K562 (cell line): ENCODE data around the gene OR2B2. TPM values are rescaled to one million over a fixed set of nuclear protein-coding genes. Genes with fewer than 3 reads are reported as not detected.

ENCODE experiments used
- CC2D1A ChIP-seq: fragments of 450-650 bp; IDR thresholded peaks from 2 replicates; pipeline ENCODE4 v1.6.1; 2017; ENCODE audit warnings: mild to moderate bottlenecking
- GTF2A2 ChIP-seq: IDR thresholded peaks from 2 replicates; pipeline ENCODE4 v1.6.1; 2016; ENCODE audit warnings: mild to moderate bottlenecking, missing genetic modification characterization, missing compliant biosample characterization
- NBN ChIP-seq: fragments of 450-650 bp; IDR thresholded peaks from 2 replicates; pipeline ENCODE4 v1.6.1; 2016; ENCODE audit warnings: low read depth, mild to moderate bottlenecking
- NR1H2 ChIP-seq: sonication (generic); formaldehyde crosslinking; IDR thresholded peaks from 2 replicates; pipeline ENCODE4 v1.4.0; 2020; ENCODE audit warnings: mild to moderate bottlenecking, missing genetic modification reagents
- SIRT6 ChIP-seq: IDR thresholded peaks from one replicate; pipeline ENCODE4 v1.6.1; 2012; ENCODE audit warnings: low read depth, mild to moderate bottlenecking, control low read depth, inconsistent platforms, low read length, moderate library complexity
- ZNF239 ChIP-seq: fragments of 250-450 bp; sonication (Bioruptor Pico); IDR thresholded peaks from 2 replicates; pipeline ENCODE4 v1.4.0; 2020; ENCODE audit warnings: mild to moderate bottlenecking
- ZNF3 ChIP-seq: fragments of 250-450 bp; sonication (Bioruptor Pico); IDR thresholded peaks from 2 replicates; pipeline ENCODE4 v1.5.0; 2021; ENCODE audit warnings: mild to moderate bottlenecking, moderate library complexity
- polyA plus RNA-seq, 8 experiments: library from polyadenylated mRNA; depleted of rRNA in 4 of 8; stranded (reverse) in 5 of 8; unstranded in 3 of 8; fragments of >200 nt; fragmentation: Nextera tagmentation in 2 of 8; fragmentation: Illumina TruSeq in 1 of 8; extraction: Ambion mirVana in 2 of 8; extraction: Trizol in 1 of 8; gene quantifications; 2 replicates each; pipeline versions ENCODE4 v1.2.1 to v1.2.3, GENCODE V29; 2011 to 2014; ENCODE audit warnings: inconsistent platforms in 1 of 8, missing spikeins in 1 of 8
- total RNA-seq, 7 experiments: library from RNA; depleted of rRNA in 6 of 7; stranded (reverse); fragments of >200 nt in 6 of 7; fragmentation: Illumina TruSeq in 2 of 7; extraction: Trizol in 2 of 7; gene quantifications; 2 replicates each; pipeline versions ENCODE4 v1.2.1 to v1.2.3, GENCODE V29; 2011 to 2021; ENCODE audit warnings: low replicate concordance in 1 of 7
- TF ChIP-seq, protein P1 (sequence below), 2 experiments: fragments of 450-650 bp in 1 of 2; sonication (generic) in 1 of 2; formaldehyde crosslinking in 1 of 2; IDR thresholded peaks; 2 replicates each; pipeline versions ENCODE4 v1.7.1 to v1.9.0; 2016 to 2022; ENCODE audit warnings: inconsistent platforms in 1 of 2, mild to moderate bottlenecking in 1 of 2, missing genetic modification reagents in 1 of 2
- TF ChIP-seq, protein P2 (sequence below), 2 experiments: fragments of 450-650 bp; conservative IDR thresholded peaks; 2 replicates each; pipeline ENCODE4 v1.6.1; 2017; ENCODE audit warnings: mild to moderate bottlenecking in 2 of 2, moderate library complexity in 2 of 2
- TF ChIP-seq, protein P3 (sequence below): sonication (generic); formaldehyde crosslinking; IDR thresholded peaks from 2 replicates; pipeline ENCODE4 v1.8.0; 2022; ENCODE audit warnings: mild to moderate bottlenecking, missing genetic modification reagents

The OR2B2 gene
- total and polyA plus RNA-seq, 9 of the 15 experiments (the other 6 are each of a cell fraction or from before 2014, with no cell fraction given), result 0.24 TPM; not detected in 8

DNA sequence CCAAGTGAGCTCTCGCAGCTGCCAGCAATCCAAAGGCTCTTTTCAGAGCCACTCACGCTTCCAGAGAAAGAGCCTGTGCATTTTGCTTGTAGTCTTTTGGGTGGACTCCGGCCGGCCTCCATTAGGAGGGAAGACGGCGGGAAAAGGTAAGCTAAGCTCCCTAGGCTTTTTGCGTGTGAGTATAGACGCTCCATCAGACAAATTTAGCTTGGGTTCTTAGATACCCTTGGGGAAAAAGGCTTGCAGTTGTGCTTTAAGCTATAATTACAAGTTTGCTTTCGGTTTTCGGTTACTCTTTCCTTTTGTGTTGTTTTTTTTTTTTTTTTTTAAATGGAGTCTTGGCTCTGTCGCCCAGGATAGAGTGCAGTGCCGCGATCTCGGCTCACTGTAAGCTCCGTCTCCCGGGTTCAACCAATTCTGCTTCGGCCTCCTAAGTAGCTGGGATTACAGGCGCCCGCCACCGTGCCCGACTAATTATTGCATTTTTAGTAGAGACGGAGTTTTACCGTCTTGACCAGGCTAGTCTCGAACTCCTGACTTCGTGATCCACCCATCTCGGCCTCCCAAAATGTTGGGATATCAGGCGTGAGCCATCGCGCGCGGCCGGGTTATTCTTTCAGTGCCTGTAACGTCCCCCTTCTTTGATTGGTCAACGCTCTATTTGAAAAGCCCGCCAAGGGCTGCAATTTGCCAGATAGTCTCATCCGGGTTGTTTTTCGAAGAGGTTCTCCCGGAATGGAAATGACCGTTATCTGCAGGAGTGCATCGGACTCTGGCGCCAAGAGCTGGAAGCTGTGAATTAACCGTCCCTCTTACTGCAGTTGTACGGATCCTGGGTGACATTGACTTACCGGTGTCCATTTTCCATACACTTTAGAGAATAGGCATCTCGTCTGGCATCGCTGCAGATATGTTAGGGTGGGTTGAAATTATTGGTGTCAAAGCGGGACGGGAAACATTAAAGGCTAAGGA lies 18.1 kb downstream of the OR2B2 start (continued):
- TF ChIP-seq, protein P1, sequence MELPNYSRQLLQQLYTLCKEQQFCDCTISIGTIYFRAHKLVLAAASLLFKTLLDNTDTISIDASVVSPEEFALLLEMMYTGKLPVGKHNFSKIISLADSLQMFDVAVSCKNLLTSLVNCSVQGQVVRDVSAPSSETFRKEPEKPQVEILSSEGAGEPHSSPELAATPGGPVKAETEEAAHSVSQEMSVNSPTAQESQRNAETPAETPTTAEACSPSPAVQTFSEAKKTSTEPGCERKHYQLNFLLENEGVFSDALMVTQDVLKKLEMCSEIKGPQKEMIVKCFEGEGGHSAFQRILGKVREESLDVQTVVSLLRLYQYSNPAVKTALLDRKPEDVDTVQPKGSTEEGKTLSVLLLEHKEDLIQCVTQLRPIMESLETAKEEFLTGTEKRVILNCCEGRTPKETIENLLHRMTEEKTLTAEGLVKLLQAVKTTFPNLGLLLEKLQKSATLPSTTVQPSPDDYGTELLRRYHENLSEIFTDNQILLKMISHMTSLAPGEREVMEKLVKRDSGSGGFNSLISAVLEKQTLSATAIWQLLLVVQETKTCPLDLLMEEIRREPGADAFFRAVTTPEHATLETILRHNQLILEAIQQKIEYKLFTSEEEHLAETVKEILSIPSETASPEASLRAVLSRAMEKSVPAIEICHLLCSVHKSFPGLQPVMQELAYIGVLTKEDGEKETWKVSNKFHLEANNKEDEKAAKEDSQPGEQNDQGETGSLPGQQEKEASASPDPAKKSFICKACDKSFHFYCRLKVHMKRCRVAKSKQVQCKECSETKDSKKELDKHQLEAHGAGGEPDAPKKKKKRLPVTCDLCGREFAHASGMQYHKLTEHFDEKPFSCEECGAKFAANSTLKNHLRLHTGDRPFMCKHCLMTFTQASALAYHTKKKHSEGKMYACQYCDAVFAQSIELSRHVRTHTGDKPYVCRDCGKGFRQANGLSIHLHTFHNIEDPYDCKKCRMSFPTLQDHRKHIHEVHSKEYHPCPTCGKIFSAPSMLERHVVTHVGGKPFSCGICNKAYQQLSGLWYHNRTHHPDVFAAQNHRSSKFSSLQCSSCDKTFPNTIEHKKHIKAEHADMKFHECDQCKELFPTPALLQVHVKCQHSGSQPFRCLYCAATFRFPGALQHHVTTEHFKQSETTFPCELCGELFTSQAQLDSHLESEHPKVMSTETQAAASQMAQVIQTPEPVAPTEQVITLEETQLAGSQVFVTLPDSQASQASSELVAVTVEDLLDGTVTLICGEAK (IDR thresholded peaks at IDR 0.05), result 0 out of 2 replicates have a peak, but pooled peaks have one; percentile 8
- TF ChIP-seq, protein P1 (CRISPR knock-in tag; IDR thresholded peaks at IDR 0.05), result 0 out of 2 replicates have a peak, but pooled peaks have one; percentile 37
- TF ChIP-seq CC2D1A, result peak; percentile 95
- no peak for TF ChIP-seq ZNF3 (CRISPR knock-in tag)
- peak; percentile 49 for TF ChIP-seq SIRT6
- TF ChIP-seq NBN, result peak; percentile 81
- TF ChIP-seq NR1H2, result 0 out of 2 replicates have a peak, but pooled peaks have one; percentile 56
- TF ChIP-seq ZNF239 (CRISPR knock-in tag), result peak; percentile 37; the same call in 1 of the 2 replicates
- TF ChIP-seq, protein P2, sequence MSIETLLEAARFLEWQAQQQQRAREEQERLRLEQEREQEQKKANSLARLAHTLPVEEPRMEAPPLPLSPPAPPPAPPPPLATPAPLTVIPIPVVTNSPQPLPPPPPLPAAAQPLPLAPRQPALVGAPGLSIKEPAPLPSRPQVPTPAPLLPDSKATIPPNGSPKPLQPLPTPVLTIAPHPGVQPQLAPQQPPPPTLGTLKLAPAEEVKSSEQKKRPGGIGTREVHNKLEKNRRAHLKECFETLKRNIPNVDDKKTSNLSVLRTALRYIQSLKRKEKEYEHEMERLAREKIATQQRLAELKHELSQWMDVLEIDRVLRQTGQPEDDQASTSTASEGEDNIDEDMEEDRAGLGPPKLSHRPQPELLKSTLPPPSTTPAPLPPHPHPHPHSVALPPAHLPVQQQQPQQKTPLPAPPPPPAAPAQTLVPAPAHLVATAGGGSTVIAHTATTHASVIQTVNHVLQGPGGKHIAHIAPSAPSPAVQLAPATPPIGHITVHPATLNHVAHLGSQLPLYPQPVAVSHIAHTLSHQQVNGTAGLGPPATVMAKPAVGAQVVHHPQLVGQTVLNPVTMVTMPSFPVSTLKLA (conservative IDR thresholded peaks at IDR 0.05), result peak; percentile 33 to 82
- TF ChIP-seq, protein P3, sequence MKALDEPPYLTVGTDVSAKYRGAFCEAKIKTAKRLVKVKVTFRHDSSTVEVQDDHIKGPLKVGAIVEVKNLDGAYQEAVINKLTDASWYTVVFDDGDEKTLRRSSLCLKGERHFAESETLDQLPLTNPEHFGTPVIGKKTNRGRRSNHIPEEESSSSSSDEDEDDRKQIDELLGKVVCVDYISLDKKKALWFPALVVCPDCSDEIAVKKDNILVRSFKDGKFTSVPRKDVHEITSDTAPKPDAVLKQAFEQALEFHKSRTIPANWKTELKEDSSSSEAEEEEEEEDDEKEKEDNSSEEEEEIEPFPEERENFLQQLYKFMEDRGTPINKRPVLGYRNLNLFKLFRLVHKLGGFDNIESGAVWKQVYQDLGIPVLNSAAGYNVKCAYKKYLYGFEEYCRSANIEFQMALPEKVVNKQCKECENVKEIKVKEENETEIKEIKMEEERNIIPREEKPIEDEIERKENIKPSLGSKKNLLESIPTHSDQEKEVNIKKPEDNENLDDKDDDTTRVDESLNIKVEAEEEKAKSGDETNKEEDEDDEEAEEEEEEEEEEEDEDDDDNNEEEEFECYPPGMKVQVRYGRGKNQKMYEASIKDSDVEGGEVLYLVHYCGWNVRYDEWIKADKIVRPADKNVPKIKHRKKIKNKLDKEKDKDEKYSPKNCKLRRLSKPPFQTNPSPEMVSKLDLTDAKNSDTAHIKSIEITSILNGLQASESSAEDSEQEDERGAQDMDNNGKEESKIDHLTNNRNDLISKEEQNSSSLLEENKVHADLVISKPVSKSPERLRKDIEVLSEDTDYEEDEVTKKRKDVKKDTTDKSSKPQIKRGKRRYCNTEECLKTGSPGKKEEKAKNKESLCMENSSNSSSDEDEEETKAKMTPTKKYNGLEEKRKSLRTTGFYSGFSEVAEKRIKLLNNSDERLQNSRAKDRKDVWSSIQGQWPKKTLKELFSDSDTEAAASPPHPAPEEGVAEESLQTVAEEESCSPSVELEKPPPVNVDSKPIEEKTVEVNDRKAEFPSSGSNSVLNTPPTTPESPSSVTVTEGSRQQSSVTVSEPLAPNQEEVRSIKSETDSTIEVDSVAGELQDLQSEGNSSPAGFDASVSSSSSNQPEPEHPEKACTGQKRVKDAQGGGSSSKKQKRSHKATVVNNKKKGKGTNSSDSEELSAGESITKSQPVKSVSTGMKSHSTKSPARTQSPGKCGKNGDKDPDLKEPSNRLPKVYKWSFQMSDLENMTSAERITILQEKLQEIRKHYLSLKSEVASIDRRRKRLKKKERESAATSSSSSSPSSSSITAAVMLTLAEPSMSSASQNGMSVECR (CRISPR knock-in tag), result peak; percentile 12; the same call in 1 of the 2 replicates
- no peak for TF ChIP-seq GTF2A2 (tag)
